IMR-90 (cell line): ENCODE data around the gene FMN1. TPM values are rescaled to one million over a fixed set of nuclear protein-coding genes. Genes with fewer than 3 reads are reported as not detected.

Experiments used
- ATAC-seq: fragments of 200-7000 bp; cut with Tn5 transposase; 2 replicates; pipeline ENCODE4 v1.9.1; 2020; ENCODE audit warnings: low read depth, mild to moderate bottlenecking, moderate library complexity
- BruUV-seq: library from RNA; stranded (reverse); fragments of 400-500 nt; replicated peaks from 2 replicates; lab custom pipeline; 2021; lab: Mats Ljungman, UMichigan
- CTCF ChIA-PET: fragments of 300-600 bp; formaldehyde crosslinking; extraction: SDS; loops from one replicate; lab custom pipeline; 2021; ENCODE audit warnings: antibody characterized with exemption; lab: Yijun Ruan, JAX
- POLR2A ChIA-PET: fragments of 300-600 bp; sonication (Branson Sonifier 250); formaldehyde crosslinking; loops from one replicate; lab custom pipeline; 2022; ENCODE audit warnings: antibody characterized with exemption; ENCODE audit not compliant: unreplicated experiment; lab: Charles Lee
- DNase-seq: peaks from one replicate; pipeline ENCODE4 v3.0.0; 2013
- H2AFZ ChIP-seq: replicated peaks from 2 replicates; pipeline ENCODE3; 2013; ENCODE audit warnings: low read length, mild to moderate bottlenecking; ENCODE audit not compliant: poor library complexity
- H2AK5ac ChIP-seq: 2 replicates; pipeline ENCODE4 v1.6.1; 2013; ENCODE audit warnings: low read depth, low read length, inconsistent platforms
- H2AK9ac ChIP-seq: replicated peaks from 2 replicates; pipeline ENCODE3; 2013; ENCODE audit warnings: mild to moderate bottlenecking, low read depth, low read length, moderate library complexity; ENCODE audit not compliant: poor library complexity
- H2BK120ac ChIP-seq: 2 replicates; pipeline ENCODE4 v1.6.1; 2013; ENCODE audit warnings: low read depth, low read length, inconsistent platforms
- H2BK15ac ChIP-seq: 3 replicates; pipeline ENCODE4 v1.6.1; 2013; ENCODE audit warnings: low read depth, low read length, inconsistent platforms
- H2BK20ac ChIP-seq: 2 replicates; pipeline ENCODE4 v1.6.1; 2013; ENCODE audit warnings: low read depth, mild to moderate bottlenecking, inconsistent platforms, low read length, moderate library complexity
- H2BK5ac ChIP-seq: 2 replicates; pipeline ENCODE4 v1.6.1; 2013; ENCODE audit warnings: mild to moderate bottlenecking, low read depth, low read length, inconsistent platforms; ENCODE audit not compliant: poor library complexity, severe bottlenecking
- H3K14ac ChIP-seq: replicated peaks from 2 replicates; pipeline ENCODE4 v1.6.1; 2013; ENCODE audit warnings: low read depth, low read length, inconsistent platforms
- H3K18ac ChIP-seq: 2 replicates; pipeline ENCODE4 v1.6.1; 2013; ENCODE audit warnings: low read depth, low read length, control low read depth
- H3K23ac ChIP-seq: 2 replicates; pipeline ENCODE4 v1.6.1; 2013; ENCODE audit warnings: low read depth, low read length, inconsistent platforms
- H3K27ac ChIP-seq: 2 replicates; pipeline ENCODE4 v1.5.1; 2013; ENCODE audit warnings: mild to moderate bottlenecking, control low read depth, low read length; ENCODE audit not compliant: insufficient read depth
- H3K27me3 ChIP-seq: 2 replicates; pipeline ENCODE4 v1.6.1; 2013; ENCODE audit warnings: low read length; ENCODE audit not compliant: control insufficient read depth, insufficient read depth
- H3K36me3 ChIP-seq: 2 replicates; pipeline ENCODE4 v1.6.1; 2013; ENCODE audit warnings: low read length, mixed read lengths; ENCODE audit not compliant: control insufficient read depth, insufficient read depth
- H3K4ac ChIP-seq: 2 replicates; pipeline ENCODE4 v1.6.1; 2013; ENCODE audit warnings: low read depth, low read length, inconsistent platforms
- H3K4me1 ChIP-seq: 2 replicates; pipeline ENCODE4 v1.6.1; 2013; ENCODE audit warnings: low read length, mixed read lengths; ENCODE audit not compliant: control insufficient read depth, insufficient read depth
- H3K4me2 ChIP-seq: 2 replicates; pipeline ENCODE4 v1.6.1; 2013; ENCODE audit warnings: low read depth, mild to moderate bottlenecking, control low read depth, low read length, moderate library complexity
- H3K4me3 ChIP-seq: 2 replicates; pipeline ENCODE4 v1.5.1; 2013; ENCODE audit warnings: low read depth, mild to moderate bottlenecking, control low read depth, low read length, moderate library complexity; ENCODE audit not compliant: insufficient read depth
- H3K56ac ChIP-seq: 2 replicates; pipeline ENCODE4 v1.6.1; 2013; ENCODE audit warnings: low read length, inconsistent platforms; ENCODE audit not compliant: insufficient read depth; ENCODE audit errors: extremely low read depth
- H3K79me1 ChIP-seq, 2 experiments: 2 replicates each; pipeline ENCODE4 v1.6.1; 2013; ENCODE audit warnings: low read length in 2 of 2, inconsistent platforms in 1 of 2, low read depth in 1 of 2
- H3K9ac ChIP-seq: 2 replicates; pipeline ENCODE4 v1.6.1; 2013; ENCODE audit warnings: low read depth, low read length, control low read depth
- H3K9me1 ChIP-seq: 2 replicates; pipeline ENCODE4 v1.6.1; 2013; ENCODE audit warnings: low read length, inconsistent platforms; ENCODE audit not compliant: insufficient read depth
- H3K9me3 ChIP-seq: 2 replicates; pipeline ENCODE4 v1.6.1; 2013; ENCODE audit warnings: low read length; ENCODE audit not compliant: control insufficient read depth, insufficient read depth
- H4K20me1 ChIP-seq: 2 replicates; pipeline ENCODE4 v1.6.1; 2013; ENCODE audit warnings: low read length, inconsistent platforms; ENCODE audit not compliant: insufficient read depth
- H4K5ac ChIP-seq: 2 replicates; pipeline ENCODE4 v1.6.1; 2013; ENCODE audit warnings: mild to moderate bottlenecking, low read depth, low read length, control low read depth
- H4K8ac ChIP-seq, 2 experiments: 2 replicates each; pipeline ENCODE4 v1.6.1; 2013; ENCODE audit warnings: low read depth in 2 of 2, low read length in 2 of 2, control low read depth in 1 of 2, inconsistent platforms in 1 of 2
- H4K91ac ChIP-seq: 2 replicates; pipeline ENCODE4 v1.6.1; 2013; ENCODE audit warnings: low read depth, low read length, inconsistent platforms; ENCODE audit not compliant: insufficient read depth
- BHLHE40 ChIP-seq: fragments of 150-350 bp; IDR thresholded peaks from 2 replicates; pipeline ENCODE4 v1.6.1; 2016; ENCODE audit warnings: mild to moderate bottlenecking, low read depth, low read length
- CEBPB ChIP-seq: IDR thresholded peaks from 2 replicates; pipeline ENCODE4 v1.6.1; 2012; ENCODE audit warnings: low read depth, low read length, improper control_type of control experiment
- CHD1 ChIP-seq: IDR thresholded peaks from 2 replicates; pipeline ENCODE4 v1.6.1; 2012; ENCODE audit warnings: low read depth, low read length, improper control_type of control experiment
- FOS ChIP-seq: fragments of 150-350 bp; IDR thresholded peaks from 2 replicates; pipeline ENCODE4 v1.6.1; 2016; ENCODE audit warnings: low read depth, low read length
- MAFK ChIP-seq: IDR thresholded peaks from 2 replicates; pipeline ENCODE4 v1.6.1; 2012; ENCODE audit warnings: low read depth, low read length, improper control_type of control experiment
- MXI1 ChIP-seq: IDR thresholded peaks from 2 replicates; pipeline ENCODE4 v1.6.1; 2012; ENCODE audit warnings: low read depth, mild to moderate bottlenecking, low read length, moderate library complexity, borderline replicate concordance
- NFE2L2 ChIP-seq: fragments of 150-350 bp; IDR thresholded peaks from 2 replicates; pipeline ENCODE4 v1.6.1; 2016; ENCODE audit warnings: low read depth, mild to moderate bottlenecking, low read length
- POLR2A ChIP-seq: IDR thresholded peaks from 2 replicates; pipeline ENCODE4 v1.6.1; 2012; ENCODE audit warnings: mild to moderate bottlenecking, low read depth, low read length
- RCOR1 ChIP-seq: IDR thresholded peaks from 2 replicates; pipeline ENCODE4 v1.6.1; 2012; ENCODE audit warnings: mild to moderate bottlenecking, low read length, improper control_type of control experiment; ENCODE audit not compliant: insufficient replicate concordance
- RFX5 ChIP-seq: IDR thresholded peaks from 2 replicates; pipeline ENCODE4 v1.8.0; 2012; ENCODE audit warnings: low read depth, mild to moderate bottlenecking, low read length, moderate library complexity
- SMC3 ChIP-seq: fragments of 150-350 bp; IDR thresholded peaks from 2 replicates; pipeline ENCODE4 v1.6.1; 2016; ENCODE audit warnings: low read depth, mild to moderate bottlenecking, antibody characterized with exemption, low read length, moderate library complexity
- USF2 ChIP-seq: fragments of 150-350 bp; IDR thresholded peaks from 2 replicates; pipeline ENCODE4 v1.6.1; 2017; ENCODE audit warnings: mild to moderate bottlenecking, antibody characterized with exemption, low read length, low read depth
- WGBS, 2 experiments: methylation state at CpG; one replicate each; pipeline versions ENCODE4 v1.1.5 to v1.1.7; 2013; ENCODE audit warnings: missing lambda C conversion rate in 2 of 2; ENCODE audit not compliant: insufficient read length in 1 of 2; ENCODE audit errors: extremely low coverage in 2 of 2; 5-methylcytosine and 5-hydroxymethylcytosine counted together
- dilution Hi-C: fragments of 300-500 bp; cut with HindIII; formaldehyde crosslinking; loops from one replicate; pipeline ENCODE4 v1.14.3; 2018; ENCODE audit warnings: low sequenced_read_pairs; ENCODE audit not compliant: unreplicated experiment
- in situ Hi-C: fragments of 300-500 bp; cut with MboI; formaldehyde crosslinking; loops from 3 replicates; pipeline ENCODE4 v1.14.3; 2019; ENCODE audit warnings: low sequenced_read_pairs, inconsistent platforms, mixed read lengths
- intact Hi-C: fragments of 100-400 bp; cut with micrococcal nuclease; formaldehyde crosslinking; loops from 2 replicates; pipeline ENCODE4 v1.10.0; 2022
- polyA plus RNA-seq, 3 experiments: library from polyadenylated mRNA; depleted of rRNA; stranded (reverse); fragments of >200 nt; gene quantifications; 2 replicates each; pipeline ENCODE4 v1.2.3, GENCODE V29; 2012; ENCODE audit warnings: low replicate concordance in 1 of 3
- total RNA-seq: library from RNA; depleted of rRNA; stranded (reverse); fragments of >200 nt; gene quantifications from 2 replicates; pipeline ENCODE4 v1.2.3, GENCODE V29; 2012
- TF ChIP-seq, protein P1 (sequence below): fragments of 150-350 bp; IDR thresholded peaks from 2 replicates; pipeline ENCODE4 v1.6.1; 2016; ENCODE audit warnings: low read depth, mild to moderate bottlenecking, low read length, moderate library complexity, borderline replicate concordance
- TF ChIP-seq, protein P2 (sequence below): conservative IDR thresholded peaks from 2 replicates; pipeline ENCODE4 v1.5.1; 2012; ENCODE audit warnings: mild to moderate bottlenecking, low read depth, low read length, improper control_type of control experiment

Gene FMN1
- total and polyA plus RNA-seq, 2 of the 4 experiments (the other 2 are of a cell fraction): 7.3 to 17.6 TPM

DNA sequence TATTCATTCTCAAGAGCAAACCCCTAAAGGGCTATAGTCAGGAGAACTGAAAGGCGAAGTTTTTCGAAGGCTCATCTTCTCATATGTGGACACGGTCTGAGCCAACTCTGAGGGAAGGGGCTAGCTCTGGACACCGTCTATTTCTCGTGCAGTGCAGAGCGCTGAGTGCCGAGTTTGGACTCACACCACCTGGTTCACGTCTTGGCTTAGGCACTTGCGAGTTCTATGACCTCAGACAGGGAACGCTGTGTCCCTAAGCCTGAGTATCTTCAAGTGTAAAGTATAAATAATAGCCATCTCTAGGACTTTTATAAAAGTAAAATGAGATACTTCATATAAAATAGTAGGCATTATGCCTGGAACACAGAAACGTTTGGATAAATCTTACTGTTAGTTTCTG is 223.7 kb downstream of the FMN1 start:
- POLR2A ChIA-PET: no interaction called here
- Histone ChIP-seq H3K23ac (no peak overlapping the region), H3K79me1 (peaks cover 34 to 68% of the 10 kb centered on the region in 2 experiments), H3K9me1 (peaks cover 7% of the 10 kb centered on the region), H3K4ac (peak overlapping the region; percentile 14; the same call in 1 of the 2 replicates), H3K27ac (peak overlapping the region; percentile 43; the same call in 1 of the 2 replicates), H3K56ac (no peak overlapping the region), H4K91ac (peak overlapping the region; percentile 58), H2BK20ac (peak overlapping the region; percentile 16; the same call in 1 of the 2 replicates), H2BK5ac (peak overlapping the region; percentile 60), H3K9ac (no peak overlapping the region), H3K14ac (0 out of 2 replicates have a peak overlapping the region, but pooled peaks have one; percentile 44), H4K8ac (peak overlapping the region; percentile 49 to 56; a peak in 3 of 4 replicates), H2AK5ac (peak overlapping the region; percentile 73), H4K5ac (peak overlapping the region; percentile 99), H3K36me3 (peaks cover 9% of the 10 kb centered on the region), H4K20me1 (no peaks in the 10 kb centered on the region; the same call in 1 of the 2 replicates), H2AK9ac (no peak overlapping the region), H2BK15ac (peak overlapping the region; percentile 57; the same call in 1 of the 3 replicates), H3K9me3 (no peaks in the 10 kb centered on the region), H3K18ac (peak overlapping the region; percentile 93), H3K27me3 (no peaks in the 10 kb centered on the region), H2AFZ (no peak overlapping the region), H3K4me2 (no peak overlapping the region), H3K4me1 (peaks cover 20% of the 10 kb centered on the region), H3K4me3 (no peak overlapping the region), H2BK120ac (peak overlapping the region; percentile 45)
- BruUV-seq: no TSS peak
- in situ Hi-C loops (no loop called here), dilution Hi-C loops (no loop called here), intact Hi-C loops (no loop called here)
- WGBS, 2 experiments: 60% methylated on average over 2 of the region's 11 CpGs; no CpG with 5 or more reads in 1 of the 2 experiments
- ATAC-seq: no peak
- no peak for DNase-seq
- no peak for TF ChIP-seq BHLHE40
- no peak for TF ChIP-seq USF2
- no peak for TF ChIP-seq NFE2L2
- TF ChIP-seq RCOR1: no peak
- no peak for TF ChIP-seq MXI1
- TF ChIP-seq RFX5: no peak
- TF ChIP-seq, protein P1, sequence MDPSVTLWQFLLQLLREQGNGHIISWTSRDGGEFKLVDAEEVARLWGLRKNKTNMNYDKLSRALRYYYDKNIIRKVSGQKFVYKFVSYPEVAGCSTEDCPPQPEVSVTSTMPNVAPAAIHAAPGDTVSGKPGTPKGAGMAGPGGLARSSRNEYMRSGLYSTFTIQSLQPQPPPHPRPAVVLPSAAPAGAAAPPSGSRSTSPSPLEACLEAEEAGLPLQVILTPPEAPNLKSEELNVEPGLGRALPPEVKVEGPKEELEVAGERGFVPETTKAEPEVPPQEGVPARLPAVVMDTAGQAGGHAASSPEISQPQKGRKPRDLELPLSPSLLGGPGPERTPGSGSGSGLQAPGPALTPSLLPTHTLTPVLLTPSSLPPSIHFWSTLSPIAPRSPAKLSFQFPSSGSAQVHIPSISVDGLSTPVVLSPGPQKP: no peak
- TF ChIP-seq MAFK: no peak
- TF ChIP-seq CHD1: no peak
- no peak for TF ChIP-seq CEBPB
- no peak for TF ChIP-seq SMC3
- TF ChIP-seq, protein P2, sequence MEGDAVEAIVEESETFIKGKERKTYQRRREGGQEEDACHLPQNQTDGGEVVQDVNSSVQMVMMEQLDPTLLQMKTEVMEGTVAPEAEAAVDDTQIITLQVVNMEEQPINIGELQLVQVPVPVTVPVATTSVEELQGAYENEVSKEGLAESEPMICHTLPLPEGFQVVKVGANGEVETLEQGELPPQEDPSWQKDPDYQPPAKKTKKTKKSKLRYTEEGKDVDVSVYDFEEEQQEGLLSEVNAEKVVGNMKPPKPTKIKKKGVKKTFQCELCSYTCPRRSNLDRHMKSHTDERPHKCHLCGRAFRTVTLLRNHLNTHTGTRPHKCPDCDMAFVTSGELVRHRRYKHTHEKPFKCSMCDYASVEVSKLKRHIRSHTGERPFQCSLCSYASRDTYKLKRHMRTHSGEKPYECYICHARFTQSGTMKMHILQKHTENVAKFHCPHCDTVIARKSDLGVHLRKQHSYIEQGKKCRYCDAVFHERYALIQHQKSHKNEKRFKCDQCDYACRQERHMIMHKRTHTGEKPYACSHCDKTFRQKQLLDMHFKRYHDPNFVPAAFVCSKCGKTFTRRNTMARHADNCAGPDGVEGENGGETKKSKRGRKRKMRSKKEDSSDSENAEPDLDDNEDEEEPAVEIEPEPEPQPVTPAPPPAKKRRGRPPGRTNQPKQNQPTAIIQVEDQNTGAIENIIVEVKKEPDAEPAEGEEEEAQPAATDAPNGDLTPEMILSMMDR: no peak
- no peak for TF ChIP-seq POLR2A
- no peak for TF ChIP-seq FOS
- CTCF ChIA-PET: no interaction called here
